Loucy (cell line): Measurements from ENCODE around the gene ASB11.

Experiments
- EZH2phosphoT487 ChIP-seq: fragments of 200-600 bp; IDR thresholded peaks from 2 replicates; pipeline ENCODE4 v1.6.1; 2018; ENCODE audit warnings: antibody characterized with exemption, mild to moderate bottlenecking, moderate library complexity, borderline replicate concordance
- TF ChIP-seq, protein P1 (sequence below): fragments of 200-600 bp; sonication (generic); conservative IDR thresholded peaks from 2 replicates; pipeline ENCODE4 v1.5.1; 2014; ENCODE audit warnings: mild to moderate bottlenecking, antibody characterized with exemption, low read length

DNA sequence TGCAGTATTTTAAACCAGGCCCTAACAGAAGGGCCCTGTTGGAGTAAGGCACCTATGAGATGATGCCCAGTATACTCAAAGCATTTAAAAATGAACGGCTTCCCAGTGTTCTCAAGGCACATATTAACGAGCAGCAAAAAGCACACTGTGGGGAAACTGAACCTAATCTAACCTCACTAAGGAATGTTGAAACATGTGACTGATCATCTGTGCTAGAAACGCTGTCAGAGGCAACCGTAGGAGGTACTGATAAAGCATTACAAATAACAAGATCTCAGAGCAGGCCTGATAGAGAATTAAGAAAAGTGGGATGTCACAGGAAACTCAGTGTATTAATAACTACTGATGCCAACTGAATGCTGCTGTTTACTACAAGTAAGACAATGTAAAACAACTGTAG lies 69.5 kb downstream of the ASB11 start:
- TF ChIP-seq, protein P1, sequence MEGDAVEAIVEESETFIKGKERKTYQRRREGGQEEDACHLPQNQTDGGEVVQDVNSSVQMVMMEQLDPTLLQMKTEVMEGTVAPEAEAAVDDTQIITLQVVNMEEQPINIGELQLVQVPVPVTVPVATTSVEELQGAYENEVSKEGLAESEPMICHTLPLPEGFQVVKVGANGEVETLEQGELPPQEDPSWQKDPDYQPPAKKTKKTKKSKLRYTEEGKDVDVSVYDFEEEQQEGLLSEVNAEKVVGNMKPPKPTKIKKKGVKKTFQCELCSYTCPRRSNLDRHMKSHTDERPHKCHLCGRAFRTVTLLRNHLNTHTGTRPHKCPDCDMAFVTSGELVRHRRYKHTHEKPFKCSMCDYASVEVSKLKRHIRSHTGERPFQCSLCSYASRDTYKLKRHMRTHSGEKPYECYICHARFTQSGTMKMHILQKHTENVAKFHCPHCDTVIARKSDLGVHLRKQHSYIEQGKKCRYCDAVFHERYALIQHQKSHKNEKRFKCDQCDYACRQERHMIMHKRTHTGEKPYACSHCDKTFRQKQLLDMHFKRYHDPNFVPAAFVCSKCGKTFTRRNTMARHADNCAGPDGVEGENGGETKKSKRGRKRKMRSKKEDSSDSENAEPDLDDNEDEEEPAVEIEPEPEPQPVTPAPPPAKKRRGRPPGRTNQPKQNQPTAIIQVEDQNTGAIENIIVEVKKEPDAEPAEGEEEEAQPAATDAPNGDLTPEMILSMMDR: no peak
- TF ChIP-seq EZH2phosphoT487: no peak
